GM21786 (cell line): ENCODE measurements around the gene TRAPPC13.
"Not testable (repeated sequence)": the region's sequence is repeated elsewhere in the genome, so short reads cannot be mapped to it uniquely, and the experiment has no call there.

Source experiments
- ATAC-seq: cut with Tn5 transposase; IDR thresholded peaks from one replicate; pipeline ENCODE4 v1.9.1; 2021; ENCODE audit not compliant: unreplicated experiment

Gene TRAPPC13

DNA sequence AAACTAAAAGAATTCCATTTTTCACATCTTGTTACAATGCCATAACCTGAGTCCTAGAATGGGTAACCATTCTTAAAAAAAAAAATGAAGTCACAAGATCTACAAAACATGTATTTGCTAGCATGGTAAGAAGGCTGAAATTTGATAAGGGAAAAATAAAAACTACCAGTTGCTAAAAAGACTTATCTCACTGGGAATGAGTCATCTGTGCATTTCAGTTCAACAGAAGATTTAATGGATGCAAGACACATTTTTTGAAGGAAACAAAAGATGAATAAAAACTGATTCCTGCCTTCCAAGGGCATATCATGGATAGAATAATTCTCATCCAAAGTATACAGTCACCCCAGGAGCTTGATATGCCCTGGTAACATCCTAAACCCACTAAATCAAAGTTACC is 49.9 kb downstream of the TRAPPC13 start:
- no peak for ATAC-seq

DNA sequence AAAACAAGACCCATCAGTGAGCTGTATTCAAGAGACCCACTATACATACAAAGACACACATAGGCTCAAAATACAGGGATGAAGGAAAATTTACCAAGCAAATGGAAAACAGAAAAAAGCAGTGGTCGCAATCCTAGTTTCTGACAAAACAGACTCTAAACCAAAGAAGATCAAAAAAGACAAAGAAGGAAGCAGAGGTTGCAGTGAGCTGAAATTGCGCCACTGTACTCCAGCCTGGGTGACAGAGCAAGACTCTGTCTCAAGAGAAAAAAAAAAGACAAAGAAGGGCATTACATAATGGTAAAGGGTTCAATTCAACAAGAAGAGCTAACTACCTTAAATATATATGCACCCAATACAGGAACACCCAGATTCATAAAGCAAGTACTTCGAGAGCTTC is 51.2 kb downstream of the TRAPPC13 start:
- not testable (repeated sequence) for ATAC-seq

DNA sequence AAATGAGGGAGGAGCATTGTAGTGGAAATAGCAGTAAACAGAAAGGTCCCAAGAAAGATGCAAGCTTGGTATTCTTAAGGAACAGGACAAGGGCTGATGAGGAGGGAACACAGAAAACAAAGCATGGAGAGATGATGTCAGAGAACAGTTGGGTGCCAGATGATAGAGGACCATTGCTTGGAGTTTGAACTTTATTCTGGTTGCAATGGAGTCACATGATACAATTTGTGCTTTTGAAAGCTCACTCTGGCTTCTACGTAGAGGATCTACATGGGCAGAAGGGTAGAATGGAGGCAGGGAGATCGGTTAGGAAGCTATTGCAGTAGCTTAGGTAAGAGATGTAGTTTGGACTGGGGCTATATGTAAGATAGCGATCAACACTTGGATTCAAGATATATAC is 57.3 kb downstream of the TRAPPC13 start:
- no peak for ATAC-seq

DNA sequence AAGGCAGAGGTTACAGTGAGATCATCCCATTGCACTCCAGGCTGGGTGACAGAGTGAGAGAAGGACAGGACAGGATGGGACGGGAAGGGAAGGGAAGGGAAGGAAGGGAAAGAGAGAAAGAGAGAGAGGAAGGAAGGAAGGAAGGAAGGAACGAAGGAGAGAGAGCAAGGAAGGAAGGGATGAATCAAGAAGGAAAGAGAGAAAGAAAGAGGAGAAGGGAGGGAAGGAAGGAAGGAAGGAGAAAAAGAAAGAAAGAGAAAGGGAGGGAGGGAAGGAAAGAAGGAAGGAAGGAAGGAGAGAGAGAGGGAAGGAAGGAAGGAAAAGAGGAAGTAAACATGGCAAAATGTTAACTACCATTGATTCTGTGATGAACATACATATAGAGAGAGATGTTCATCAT is 68.3 kb downstream of the TRAPPC13 start:
- no peak for ATAC-seq

DNA sequence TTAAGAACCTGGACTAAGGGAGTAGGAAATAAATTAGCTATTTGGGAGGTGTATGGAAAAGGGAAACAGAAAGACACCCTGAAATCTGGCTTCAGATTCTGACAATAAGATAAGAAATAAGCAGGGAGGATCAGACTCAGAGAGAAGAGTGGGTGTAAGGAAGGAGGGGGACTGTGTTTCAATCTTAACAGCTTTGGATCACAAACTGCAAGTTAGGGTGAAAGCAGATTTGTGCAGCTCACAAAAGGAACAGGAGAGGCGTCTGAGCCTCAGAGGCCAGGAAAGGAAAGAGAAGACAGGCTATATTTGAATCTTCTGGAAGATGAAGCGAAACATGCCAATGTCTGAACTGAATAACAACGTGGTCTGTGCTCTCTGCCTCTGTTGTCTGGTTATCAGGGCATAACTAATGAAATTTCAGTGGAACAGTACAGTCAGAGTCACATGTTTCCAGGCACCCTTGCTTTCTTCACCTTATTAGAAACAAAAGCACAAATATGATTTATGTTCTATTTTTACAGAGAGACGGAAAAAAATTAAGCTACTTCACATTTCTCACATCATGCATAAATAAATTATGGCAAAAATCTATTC is 70.4 kb downstream of the TRAPPC13 start:
- peak; percentile 84 for ATAC-seq

DNA sequence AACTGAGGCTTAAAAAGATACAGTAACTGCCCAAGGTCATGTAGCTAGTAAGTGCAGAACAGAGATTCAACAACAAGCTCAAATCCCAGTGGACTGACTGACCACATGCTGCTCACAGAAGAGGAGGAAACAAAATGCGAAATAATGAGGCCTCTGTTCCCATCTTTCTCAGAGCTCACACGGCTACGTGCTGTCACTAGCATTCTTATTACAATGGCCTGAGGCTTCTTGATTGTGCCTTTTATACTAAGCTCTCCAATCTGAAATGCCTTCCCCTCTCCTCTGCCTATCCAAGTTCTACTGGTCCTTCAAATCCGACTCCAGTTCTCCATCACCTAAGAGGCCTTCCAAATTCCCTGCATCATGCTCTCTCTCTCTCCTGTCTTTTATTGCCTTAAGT is 71.1 kb downstream of the TRAPPC13 start:
- no peak for ATAC-seq

DNA sequence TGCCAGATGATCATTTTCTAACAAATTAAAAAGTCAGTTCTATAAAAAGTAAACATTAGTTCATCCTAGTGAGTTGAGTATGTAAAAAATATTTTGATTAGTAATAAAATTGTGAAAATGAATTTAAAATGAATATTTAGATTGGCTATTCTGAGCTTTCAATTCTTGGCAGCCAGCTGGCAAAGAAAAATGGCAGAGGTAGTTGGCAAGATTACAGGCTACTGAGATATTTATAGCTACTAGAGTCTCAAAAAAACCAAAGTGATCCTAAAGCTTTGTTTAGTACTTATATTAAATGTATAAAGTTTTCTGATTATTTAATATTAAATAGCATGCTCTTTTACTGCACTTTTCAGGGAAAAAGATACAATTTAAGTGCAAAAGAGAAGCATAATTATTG is 72.1 kb downstream of the TRAPPC13 start:
- no peak for ATAC-seq

DNA sequence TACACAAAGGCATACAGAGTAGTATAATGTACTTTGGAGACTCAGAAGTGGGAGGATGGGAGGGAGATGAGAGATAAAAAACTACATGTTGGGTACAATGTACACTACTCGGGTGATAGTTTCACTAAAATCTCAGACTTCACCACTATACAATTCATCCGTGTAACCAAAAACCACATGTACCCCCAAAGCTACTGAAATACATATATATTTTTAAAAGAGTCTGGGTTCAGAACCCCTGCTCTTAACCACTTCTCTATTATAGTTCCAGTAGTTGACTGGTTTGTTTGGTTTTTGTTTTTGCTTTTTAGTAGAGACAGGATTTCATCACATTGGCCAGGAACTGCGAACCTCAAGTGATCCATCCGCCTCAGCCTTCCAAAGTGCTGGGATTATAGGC is 74.5 kb downstream of the TRAPPC13 start:
- no peak for ATAC-seq

DNA sequence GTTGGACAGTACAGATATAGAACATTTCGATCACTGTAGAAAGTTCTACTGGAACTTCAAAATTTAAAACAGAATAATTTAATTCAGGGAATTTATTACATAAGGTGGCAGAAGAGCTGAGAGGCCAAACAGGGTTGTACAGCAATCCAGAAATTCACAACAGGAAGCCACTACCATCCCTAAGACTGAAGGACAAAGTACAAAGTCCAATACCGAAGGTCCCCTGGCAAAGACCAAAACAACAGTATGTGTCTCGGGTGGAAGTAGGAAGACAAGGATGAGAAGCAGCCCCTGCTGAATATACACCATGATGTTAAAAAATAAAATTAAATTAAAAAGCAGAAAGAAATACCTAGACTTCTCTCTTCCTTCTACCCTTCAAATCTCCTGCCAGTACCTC is 77.2 kb downstream of the TRAPPC13 start:
- ATAC-seq: no peak

DNA sequence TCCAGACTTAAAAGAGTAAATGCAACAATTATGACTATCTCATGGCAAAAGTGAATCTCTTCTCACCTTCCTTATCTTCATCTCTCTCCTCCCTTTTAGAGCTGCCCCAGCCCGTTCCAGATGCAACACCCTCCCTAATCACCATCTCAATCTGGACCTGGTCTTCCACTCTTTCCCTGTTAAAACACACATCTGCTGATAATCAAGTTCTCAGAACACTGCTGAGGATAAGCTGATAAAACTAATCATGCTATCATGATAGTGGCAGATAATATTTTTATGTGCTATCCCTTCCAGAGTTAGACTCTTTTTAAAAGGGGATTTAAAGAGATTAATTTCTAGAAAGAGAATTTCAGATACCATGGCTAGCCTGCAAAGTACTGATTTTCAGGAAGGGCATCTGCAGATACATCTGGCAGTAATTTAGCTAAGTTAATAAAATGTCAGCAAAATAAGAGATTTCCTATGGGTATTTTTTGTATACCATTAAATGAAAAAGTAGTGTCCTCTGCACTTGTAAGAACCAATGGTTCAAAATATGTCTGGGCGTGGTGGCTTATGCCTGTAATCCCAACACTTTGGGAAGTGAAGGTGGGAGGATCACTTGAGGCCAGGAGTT is 79.9 kb downstream of the TRAPPC13 start:
- no peak for ATAC-seq

DNA sequence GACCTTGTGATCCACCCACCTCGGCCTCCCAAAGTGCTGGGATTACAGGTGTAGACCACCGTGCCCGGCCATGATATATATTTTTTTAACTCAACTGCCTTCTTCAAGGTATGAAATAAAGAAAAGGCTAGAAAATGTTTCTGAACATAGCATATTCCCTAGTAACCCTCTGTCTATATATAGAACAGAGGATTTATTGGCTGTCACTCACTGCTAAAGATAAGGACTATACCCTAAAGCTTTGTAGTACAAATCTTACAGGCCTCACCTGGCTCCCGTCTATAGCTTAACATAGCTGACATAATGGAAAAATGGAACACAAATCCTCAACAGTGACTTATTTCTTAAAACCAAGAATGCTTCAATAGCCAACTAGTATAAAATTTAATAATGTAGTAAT is 82.8 kb downstream of the TRAPPC13 start:
- ATAC-seq: no peak

DNA sequence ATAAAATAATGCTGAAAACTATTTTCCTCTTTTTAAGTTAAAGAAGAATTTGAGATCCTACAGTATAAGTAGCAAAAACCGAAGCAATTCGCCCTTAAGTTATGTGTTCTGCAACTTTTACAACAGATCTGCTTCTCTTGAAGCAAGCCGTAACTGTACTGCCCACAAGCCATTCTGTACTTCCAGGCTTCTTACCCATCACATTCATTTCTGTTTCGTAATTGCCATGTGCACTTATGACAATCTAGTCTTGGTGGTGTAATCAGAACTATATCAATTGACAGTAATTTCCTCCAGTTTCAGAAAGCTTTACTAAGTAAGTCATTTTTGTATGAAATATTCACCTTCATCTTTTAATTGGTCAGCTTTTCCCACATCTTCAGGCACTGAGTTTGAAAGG is 83.3 kb downstream of the TRAPPC13 start:
- ATAC-seq: no peak
